OCI-LY1 (cell line): Measurements from ENCODE around the gene SHH.

Experiments
- H2AFZ ChIP-seq: fragments of 200-600 bp; sonication (generic), shearing (Covaris generic); 2 replicates; pipeline ENCODE4 v1.6.0; 2014; ENCODE audit warnings: antibody characterized with exemption, mild to moderate bottlenecking, low read length
- H3F3A ChIP-seq: fragments of 200-600 bp; sonication (generic), shearing (Covaris generic); 2 replicates; pipeline ENCODE4 v1.6.0; 2014; ENCODE audit warnings: mild to moderate bottlenecking, antibody characterized with exemption, low read length, moderate library complexity; ENCODE audit not compliant: insufficient read depth
- H3K27ac ChIP-seq: fragments of 200-600 bp; sonication (generic); 2 replicates; pipeline ENCODE4 v1.5.1; 2014; ENCODE audit warnings: low read length, mixed run types, mild to moderate bottlenecking, low read depth; ENCODE audit not compliant: poor library complexity, severe bottlenecking
- H3K27me3 ChIP-seq: fragments of 200-600 bp; sonication (generic); 2 replicates; pipeline ENCODE4 v1.6.0; 2014; ENCODE audit warnings: antibody characterized with exemption, mild to moderate bottlenecking, low read length, moderate library complexity; ENCODE audit not compliant: insufficient read depth
- H3K36me3 ChIP-seq: fragments of 200-600 bp; sonication (generic); 2 replicates; pipeline ENCODE4 v1.6.1; 2014; ENCODE audit warnings: mild to moderate bottlenecking, antibody characterized with exemption, low read length, moderate library complexity, mixed read lengths; ENCODE audit not compliant: insufficient read depth
- H3K4me1 ChIP-seq: fragments of 200-600 bp; sonication (generic); 2 replicates; pipeline ENCODE4 v1.5.1; 2014; ENCODE audit warnings: mild to moderate bottlenecking, low read length, moderate library complexity; ENCODE audit not compliant: insufficient read depth, severe bottlenecking
- H3K4me2 ChIP-seq: fragments of 200-600 bp; sonication (generic), shearing (Covaris generic); 2 replicates; pipeline ENCODE4 v1.6.1; 2014; ENCODE audit warnings: low read length
- H3K4me3 ChIP-seq: fragments of 200-600 bp; sonication (generic); 2 replicates; pipeline ENCODE4 v1.5.1; 2014; ENCODE audit warnings: low read length, low read depth, mild to moderate bottlenecking, mixed read lengths; ENCODE audit not compliant: poor library complexity, severe bottlenecking
- H3K79me2 ChIP-seq: fragments of 200-600 bp; shearing (Covaris generic); 2 replicates; pipeline ENCODE4 v1.6.1; 2016; ENCODE audit warnings: mixed run types, low read length, mixed read lengths; ENCODE audit not compliant: insufficient read depth
- H3K9ac ChIP-seq: fragments of 200-600 bp; sonication (generic), shearing (Covaris generic); 2 replicates; pipeline ENCODE4 v1.6.1; 2014; ENCODE audit warnings: mild to moderate bottlenecking, low read length, mixed read lengths
- H3K9me2 ChIP-seq: fragments of 200-600 bp; sonication (generic), shearing (Covaris generic); 2 replicates; pipeline ENCODE4 v1.6.1; 2014; ENCODE audit warnings: low read depth, mild to moderate bottlenecking, low read length, mixed read lengths
- H3K9me3 ChIP-seq: fragments of 200-600 bp; shearing (Covaris generic); 2 replicates; pipeline ENCODE4 v1.6.1; 2014; ENCODE audit warnings: low read length, mixed read lengths
- H4K20me1 ChIP-seq: fragments of 200-600 bp; sonication (generic), shearing (Covaris generic); 2 replicates; pipeline ENCODE4 v1.6.0; 2016; ENCODE audit warnings: mild to moderate bottlenecking, low read length; ENCODE audit not compliant: insufficient read depth
- EZH2 ChIP-seq: fragments of 200-600 bp; sonication (generic), shearing (Covaris generic); IDR thresholded peaks from 2 replicates; pipeline ENCODE4 v1.8.0; 2017; ENCODE audit warnings: borderline replicate concordance, mixed run types, mild to moderate bottlenecking, antibody characterized with exemption, low read length, moderate library complexity, mixed read lengths
- TF ChIP-seq, protein P1 (sequence below): fragments of 200-600 bp; sonication (generic), shearing (Covaris generic); IDR thresholded peaks from 2 replicates; pipeline ENCODE4 v1.5.1; 2017; ENCODE audit warnings: mild to moderate bottlenecking, antibody characterized with exemption, low read length, moderate library complexity, mixed read lengths

Gene SHH

DNA sequence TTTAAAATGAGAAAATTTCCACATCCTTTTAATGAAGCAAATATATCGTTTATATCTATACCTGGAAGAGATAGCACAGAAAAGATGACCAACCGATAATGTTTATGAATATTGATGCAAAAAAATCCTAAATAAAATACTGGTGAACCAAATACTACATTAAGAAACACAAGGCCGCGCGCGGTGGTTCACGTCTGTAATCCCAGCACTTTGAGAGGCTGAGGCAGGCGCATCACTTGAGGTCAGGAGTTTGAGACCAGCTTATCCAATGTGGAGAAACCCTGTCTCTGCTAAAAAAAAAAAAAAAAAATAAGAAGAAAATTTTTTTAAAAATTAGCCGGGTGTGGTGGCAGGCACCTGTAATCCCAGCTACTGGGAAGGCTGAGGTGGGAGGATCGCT is 25.8 kb downstream of the SHH start:
- Histone ChIP-seq H3K9me2 (no peaks in the 10 kb centered on the region), H3K4me2 (no peak overlapping the region), H3K27ac (no peak overlapping the region), H3K79me2 (no peaks in the 10 kb centered on the region), H4K20me1 (no peaks in the 10 kb centered on the region), H3K9ac (no peak overlapping the region), H3K36me3 (peaks cover 27% of the 10 kb centered on the region), H3K27me3 (no peaks in the 10 kb centered on the region), H3K4me3 (no peak overlapping the region), H2AFZ (no peak overlapping the region), H3K9me3 (no peaks in the 10 kb centered on the region), H3F3A (0 out of 2 replicates have a peak, but pooled peaks cover 5% of the 10 kb centered on the region), H3K4me1 (no peaks in the 10 kb centered on the region)
- TF ChIP-seq EZH2: no peak
- TF ChIP-seq, protein P1, sequence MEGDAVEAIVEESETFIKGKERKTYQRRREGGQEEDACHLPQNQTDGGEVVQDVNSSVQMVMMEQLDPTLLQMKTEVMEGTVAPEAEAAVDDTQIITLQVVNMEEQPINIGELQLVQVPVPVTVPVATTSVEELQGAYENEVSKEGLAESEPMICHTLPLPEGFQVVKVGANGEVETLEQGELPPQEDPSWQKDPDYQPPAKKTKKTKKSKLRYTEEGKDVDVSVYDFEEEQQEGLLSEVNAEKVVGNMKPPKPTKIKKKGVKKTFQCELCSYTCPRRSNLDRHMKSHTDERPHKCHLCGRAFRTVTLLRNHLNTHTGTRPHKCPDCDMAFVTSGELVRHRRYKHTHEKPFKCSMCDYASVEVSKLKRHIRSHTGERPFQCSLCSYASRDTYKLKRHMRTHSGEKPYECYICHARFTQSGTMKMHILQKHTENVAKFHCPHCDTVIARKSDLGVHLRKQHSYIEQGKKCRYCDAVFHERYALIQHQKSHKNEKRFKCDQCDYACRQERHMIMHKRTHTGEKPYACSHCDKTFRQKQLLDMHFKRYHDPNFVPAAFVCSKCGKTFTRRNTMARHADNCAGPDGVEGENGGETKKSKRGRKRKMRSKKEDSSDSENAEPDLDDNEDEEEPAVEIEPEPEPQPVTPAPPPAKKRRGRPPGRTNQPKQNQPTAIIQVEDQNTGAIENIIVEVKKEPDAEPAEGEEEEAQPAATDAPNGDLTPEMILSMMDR: no peak

DNA sequence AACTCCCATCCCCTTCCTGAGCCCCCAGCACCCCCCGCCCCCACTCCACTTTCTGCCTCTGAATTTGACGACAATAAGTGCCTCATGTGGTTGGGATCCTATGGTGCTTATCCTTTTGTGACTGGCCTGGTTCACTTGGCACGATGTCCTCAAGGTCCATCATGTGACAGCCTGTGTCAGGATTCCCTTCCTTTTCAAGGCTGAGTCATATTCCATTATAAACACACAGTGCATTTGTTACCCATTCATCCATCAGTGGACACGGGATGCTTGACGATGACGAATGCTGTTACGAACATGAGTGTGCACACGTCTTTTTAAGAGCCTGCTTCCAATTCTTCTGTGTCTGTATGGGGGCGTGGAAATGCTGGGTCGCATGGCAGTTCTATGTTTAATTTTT is 26.7 kb downstream of the SHH start:
- no peaks in the 10 kb centered on the region for H3K9me3 ChIP-seq
- no peaks in the 10 kb centered on the region for H4K20me1 ChIP-seq
- no peak overlapping the region for H3K4me3 ChIP-seq
- H3K36me3 ChIP-seq: peaks cover 37% of the 10 kb centered on the region
- H3F3A ChIP-seq: 0 out of 2 replicates have a peak, but pooled peaks cover 5% of the 10 kb centered on the region
- no peaks in the 10 kb centered on the region for H3K27me3 ChIP-seq
- H3K79me2 ChIP-seq: no peaks in the 10 kb centered on the region
- H3K9ac ChIP-seq: no peak overlapping the region
- TF ChIP-seq, protein P1: no peak
- TF ChIP-seq EZH2: no peak
- H3K9me2 ChIP-seq: no peaks in the 10 kb centered on the region
- H2AFZ ChIP-seq: no peak overlapping the region
- no peak overlapping the region for H3K27ac ChIP-seq
- no peaks in the 10 kb centered on the region for H3K4me1 ChIP-seq
- H3K4me2 ChIP-seq: no peak overlapping the region

- Histone ChIP-seq H2AFZ (no peak overlapping the region), H3K4me1 (no peaks in the 10 kb centered on the region), H3K4me2 (no peak overlapping the region), H3K9me2 (no peaks in the 10 kb centered on the region), H3K27ac (no peak overlapping the region), H3K9ac (no peak overlapping the region), H4K20me1 (no peaks in the 10 kb centered on the region), H3K79me2 (no peaks in the 10 kb centered on the region), H3K4me3 (no peak overlapping the region), H3K36me3 (peaks cover 67% of the 10 kb centered on the region), H3K27me3 (no peaks in the 10 kb centered on the region), H3K9me3 (no peaks in the 10 kb centered on the region), H3F3A (0 out of 2 replicates have a peak, but pooled peaks cover 5% of the 10 kb centered on the region)
- TF ChIP-seq, protein P1: no peak
- TF ChIP-seq EZH2: no peak
Observed at GRCh38 chr7:155782466-155782865, 29.8 kb downstream of the SHH start.
